IMR-90 (cell line): Measurements from ENCODE around the gene ARRDC2. TPM values are rescaled to one million over a fixed set of nuclear protein-coding genes. Genes with fewer than 3 reads are reported as not detected.

Experiments used
- ATAC-seq: fragments of 200-7000 bp; cut with Tn5 transposase; 2 replicates; pipeline ENCODE4 v1.9.1; 2020; ENCODE audit warnings: low read depth, mild to moderate bottlenecking, moderate library complexity
- BruUV-seq: library from RNA; stranded (reverse); fragments of 400-500 nt; replicated peaks from 2 replicates; lab custom pipeline; 2021; lab: Mats Ljungman, UMichigan
- CTCF ChIA-PET: fragments of 300-600 bp; formaldehyde crosslinking; extraction: SDS; loops from one replicate; lab custom pipeline; 2021; ENCODE audit warnings: antibody characterized with exemption; lab: Yijun Ruan, JAX
- POLR2A ChIA-PET: fragments of 300-600 bp; sonication (Branson Sonifier 250); formaldehyde crosslinking; loops from one replicate; lab custom pipeline; 2022; ENCODE audit warnings: antibody characterized with exemption; ENCODE audit not compliant: unreplicated experiment; lab: Charles Lee
- DNase-seq: peaks from one replicate; pipeline ENCODE4 v3.0.0; 2013
- H2AFZ ChIP-seq: replicated peaks from 2 replicates; pipeline ENCODE3; 2013; ENCODE audit warnings: low read length, mild to moderate bottlenecking; ENCODE audit not compliant: poor library complexity
- H2AK5ac ChIP-seq: 2 replicates; pipeline ENCODE4 v1.6.1; 2013; ENCODE audit warnings: low read depth, low read length, inconsistent platforms
- H2AK9ac ChIP-seq: replicated peaks from 2 replicates; pipeline ENCODE3; 2013; ENCODE audit warnings: mild to moderate bottlenecking, low read depth, low read length, moderate library complexity; ENCODE audit not compliant: poor library complexity
- H2BK120ac ChIP-seq: 2 replicates; pipeline ENCODE4 v1.6.1; 2013; ENCODE audit warnings: low read depth, low read length, inconsistent platforms
- H2BK15ac ChIP-seq: 3 replicates; pipeline ENCODE4 v1.6.1; 2013; ENCODE audit warnings: low read depth, low read length, inconsistent platforms
- H2BK20ac ChIP-seq: 2 replicates; pipeline ENCODE4 v1.6.1; 2013; ENCODE audit warnings: low read depth, mild to moderate bottlenecking, inconsistent platforms, low read length, moderate library complexity
- H2BK5ac ChIP-seq: 2 replicates; pipeline ENCODE4 v1.6.1; 2013; ENCODE audit warnings: mild to moderate bottlenecking, low read depth, low read length, inconsistent platforms; ENCODE audit not compliant: poor library complexity, severe bottlenecking
- H3K14ac ChIP-seq: replicated peaks from 2 replicates; pipeline ENCODE4 v1.6.1; 2013; ENCODE audit warnings: low read depth, low read length, inconsistent platforms
- H3K18ac ChIP-seq: 2 replicates; pipeline ENCODE4 v1.6.1; 2013; ENCODE audit warnings: low read depth, low read length, control low read depth
- H3K23ac ChIP-seq: 2 replicates; pipeline ENCODE4 v1.6.1; 2013; ENCODE audit warnings: low read depth, low read length, inconsistent platforms
- H3K27ac ChIP-seq: 2 replicates; pipeline ENCODE4 v1.5.1; 2013; ENCODE audit warnings: mild to moderate bottlenecking, control low read depth, low read length; ENCODE audit not compliant: insufficient read depth
- H3K27me3 ChIP-seq: 2 replicates; pipeline ENCODE4 v1.6.1; 2013; ENCODE audit warnings: low read length; ENCODE audit not compliant: control insufficient read depth, insufficient read depth
- H3K36me3 ChIP-seq: 2 replicates; pipeline ENCODE4 v1.6.1; 2013; ENCODE audit warnings: low read length, mixed read lengths; ENCODE audit not compliant: control insufficient read depth, insufficient read depth
- H3K4ac ChIP-seq: 2 replicates; pipeline ENCODE4 v1.6.1; 2013; ENCODE audit warnings: low read depth, low read length, inconsistent platforms
- H3K4me1 ChIP-seq: 2 replicates; pipeline ENCODE4 v1.6.1; 2013; ENCODE audit warnings: low read length, mixed read lengths; ENCODE audit not compliant: control insufficient read depth, insufficient read depth
- H3K4me2 ChIP-seq: 2 replicates; pipeline ENCODE4 v1.6.1; 2013; ENCODE audit warnings: low read depth, mild to moderate bottlenecking, control low read depth, low read length, moderate library complexity
- H3K4me3 ChIP-seq: 2 replicates; pipeline ENCODE4 v1.5.1; 2013; ENCODE audit warnings: low read depth, mild to moderate bottlenecking, control low read depth, low read length, moderate library complexity; ENCODE audit not compliant: insufficient read depth
- H3K56ac ChIP-seq: 2 replicates; pipeline ENCODE4 v1.6.1; 2013; ENCODE audit warnings: low read length, inconsistent platforms; ENCODE audit not compliant: insufficient read depth; ENCODE audit errors: extremely low read depth
- H3K79me1 ChIP-seq, 2 experiments: 2 replicates each; pipeline ENCODE4 v1.6.1; 2013; ENCODE audit warnings: low read length in 2 of 2, inconsistent platforms in 1 of 2, low read depth in 1 of 2
- H3K9ac ChIP-seq: 2 replicates; pipeline ENCODE4 v1.6.1; 2013; ENCODE audit warnings: low read depth, low read length, control low read depth
- H3K9me1 ChIP-seq: 2 replicates; pipeline ENCODE4 v1.6.1; 2013; ENCODE audit warnings: low read length, inconsistent platforms; ENCODE audit not compliant: insufficient read depth
- H3K9me3 ChIP-seq: 2 replicates; pipeline ENCODE4 v1.6.1; 2013; ENCODE audit warnings: low read length; ENCODE audit not compliant: control insufficient read depth, insufficient read depth
- H4K20me1 ChIP-seq: 2 replicates; pipeline ENCODE4 v1.6.1; 2013; ENCODE audit warnings: low read length, inconsistent platforms; ENCODE audit not compliant: insufficient read depth
- H4K5ac ChIP-seq: 2 replicates; pipeline ENCODE4 v1.6.1; 2013; ENCODE audit warnings: mild to moderate bottlenecking, low read depth, low read length, control low read depth
- H4K8ac ChIP-seq, 2 experiments: 2 replicates each; pipeline ENCODE4 v1.6.1; 2013; ENCODE audit warnings: low read depth in 2 of 2, low read length in 2 of 2, control low read depth in 1 of 2, inconsistent platforms in 1 of 2
- H4K91ac ChIP-seq: 2 replicates; pipeline ENCODE4 v1.6.1; 2013; ENCODE audit warnings: low read depth, low read length, inconsistent platforms; ENCODE audit not compliant: insufficient read depth
- ELK1 ChIP-seq: fragments of 150-350 bp; IDR thresholded peaks from 2 replicates; pipeline ENCODE4 v1.6.1; 2016; ENCODE audit warnings: low read depth, mild to moderate bottlenecking, low read length, moderate library complexity, borderline replicate concordance
- FOS ChIP-seq: fragments of 150-350 bp; IDR thresholded peaks from 2 replicates; pipeline ENCODE4 v1.6.1; 2016; ENCODE audit warnings: low read depth, low read length
- MAFK ChIP-seq: IDR thresholded peaks from 2 replicates; pipeline ENCODE4 v1.6.1; 2012; ENCODE audit warnings: low read depth, low read length, improper control_type of control experiment
- MAZ ChIP-seq: IDR thresholded peaks from 2 replicates; pipeline ENCODE4 v1.6.1; 2012; ENCODE audit warnings: low read depth, mild to moderate bottlenecking, low read length, improper control_type of control experiment, moderate library complexity, borderline replicate concordance
- POLR2A ChIP-seq: IDR thresholded peaks from 2 replicates; pipeline ENCODE4 v1.6.1; 2012; ENCODE audit warnings: mild to moderate bottlenecking, low read depth, low read length
- RAD21 ChIP-seq: IDR thresholded peaks from 2 replicates; pipeline ENCODE4 v1.6.1; 2012; ENCODE audit warnings: low read length, improper control_type of control experiment
- RCOR1 ChIP-seq: IDR thresholded peaks from 2 replicates; pipeline ENCODE4 v1.6.1; 2012; ENCODE audit warnings: mild to moderate bottlenecking, low read length, improper control_type of control experiment; ENCODE audit not compliant: insufficient replicate concordance
- SMC3 ChIP-seq: fragments of 150-350 bp; IDR thresholded peaks from 2 replicates; pipeline ENCODE4 v1.6.1; 2016; ENCODE audit warnings: low read depth, mild to moderate bottlenecking, antibody characterized with exemption, low read length, moderate library complexity
- WGBS, 2 experiments: methylation state at CpG; one replicate each; pipeline versions ENCODE4 v1.1.5 to v1.1.7; 2013; ENCODE audit warnings: missing lambda C conversion rate in 2 of 2; ENCODE audit not compliant: insufficient read length in 1 of 2; ENCODE audit errors: extremely low coverage in 2 of 2; 5-methylcytosine and 5-hydroxymethylcytosine counted together
- dilution Hi-C: fragments of 300-500 bp; cut with HindIII; formaldehyde crosslinking; loops from one replicate; pipeline ENCODE4 v1.14.3; 2018; ENCODE audit warnings: low sequenced_read_pairs; ENCODE audit not compliant: unreplicated experiment
- in situ Hi-C: fragments of 300-500 bp; cut with MboI; formaldehyde crosslinking; loops from 3 replicates; pipeline ENCODE4 v1.14.3; 2019; ENCODE audit warnings: low sequenced_read_pairs, inconsistent platforms, mixed read lengths
- intact Hi-C: fragments of 100-400 bp; cut with micrococcal nuclease; formaldehyde crosslinking; loops from 2 replicates; pipeline ENCODE4 v1.10.0; 2022
- polyA plus RNA-seq, 3 experiments: library from polyadenylated mRNA; depleted of rRNA; stranded (reverse); fragments of >200 nt; gene quantifications; 2 replicates each; pipeline ENCODE4 v1.2.3, GENCODE V29; 2012; ENCODE audit warnings: low replicate concordance in 1 of 3
- total RNA-seq: library from RNA; depleted of rRNA; stranded (reverse); fragments of >200 nt; gene quantifications from 2 replicates; pipeline ENCODE4 v1.2.3, GENCODE V29; 2012

Gene ARRDC2
- total and polyA plus RNA-seq, 2 of the 4 experiments (the other 2 are of a cell fraction): 1.4 to 4.9 TPM

GRCh38 chr19:17966550-17967256 is 41.3 kb upstream of the ARRDC2 start, which contains the start of gene KCNN1:
KCNN1 (plus strand) TSS chr19:17967107; CDS start chr19:17973889, 6,782 bp downstream.
- Histone ChIP-seq H3K56ac (no peak within 1 kb of the TSS), H3K9me3 (peaks cover 3% of the 10 kb centered on the region; the same call in 1 of the 2 replicates), H3K14ac (no peak within 1 kb of the TSS), H3K27ac (no peak within 1 kb of the TSS), H2AFZ (peak within 1 kb of the TSS; percentile 63), H3K4me1 (no peaks in the 10 kb centered on the region), H4K8ac (no peak within 1 kb of the TSS), H2AK9ac (no peak within 1 kb of the TSS), H2BK20ac (no peak within 1 kb of the TSS), H3K79me1 (no peaks in the 10 kb centered on the region), H3K4me3 (peak within 1 kb of the TSS; percentile 27; the same call in 1 of the 2 replicates), H3K4me2 (peak within 1 kb of the TSS; percentile 60; the same call in 1 of the 2 replicates), H3K23ac (peak within 1 kb of the TSS; percentile 33; the same call in 1 of the 2 replicates), H3K27me3 (peaks cover 62% of the 10 kb centered on the region), H3K9ac (no peak within 1 kb of the TSS), H3K4ac (no peak within 1 kb of the TSS), H3K36me3 (no peaks in the 10 kb centered on the region), H3K18ac (no peak within 1 kb of the TSS), H4K91ac (no peak within 1 kb of the TSS), H2BK5ac (no peak within 1 kb of the TSS), H4K5ac (no peak within 1 kb of the TSS), H2AK5ac (no peak within 1 kb of the TSS), H4K20me1 (no peaks in the 10 kb centered on the region), H3K9me1 (no peaks in the 10 kb centered on the region), H2BK120ac (no peak within 1 kb of the TSS), H2BK15ac (no peak within 1 kb of the TSS)
- dilution Hi-C loops (no loop called here), in situ Hi-C loops (no loop called here), intact Hi-C loops (no loop called here)
- no peak for TF ChIP-seq FOS
- no peak for TF ChIP-seq MAZ
- TF ChIP-seq RCOR1: no peak
- TF ChIP-seq ELK1: no peak
- no peak for TF ChIP-seq POLR2A
- TF ChIP-seq RAD21: no peak
- TF ChIP-seq MAFK: no peak
- TF ChIP-seq SMC3: no peak
- DNase-seq (no peak), ATAC-seq (peak; percentile 70)
- ChIA-PET CTCF (no interaction called here), POLR2A (no interaction called here)
- WGBS, 2 experiments: 0% methylated on average over 3 of the region's 59 CpGs; no CpG with 5 or more reads in 1 of the 2 experiments
- no TSS peak for BruUV-seq
